HepG2 (cell line): ENCODE results near the gene SLC15A3. TPM values are rescaled to one million over a fixed set of nuclear protein-coding genes. Genes with fewer than 3 reads are reported as not detected.
A peak's percentile ranks its signal among the peaks of the same experiment; 100 is the strongest.

ENCODE experiments used
- CERS6 ChIP-seq: sonication (generic); formaldehyde crosslinking; IDR thresholded peaks from 2 replicates; pipeline ENCODE4 v1.5.0; 2020; ENCODE audit warnings: missing genetic modification reagents
- GATA4 ChIP-seq: sonication (generic); IDR thresholded peaks from 2 replicates; pipeline ENCODE4 v1.6.1; 2016; ENCODE audit warnings: antibody characterized with exemption, low read depth, borderline replicate concordance
- HDAC6 ChIP-seq: fragments of 200-600 bp; sonication (generic); IDR thresholded peaks from 2 replicates; pipeline ENCODE4 v1.7.0; 2017; ENCODE audit warnings: mild to moderate bottlenecking, antibody characterized with exemption, low read length, low read depth
- HNF1B ChIP-seq: sonication (generic); formaldehyde crosslinking; IDR thresholded peaks from 2 replicates; pipeline ENCODE4 v1.5.1; 2020; ENCODE audit warnings: mild to moderate bottlenecking, moderate library complexity, missing genetic modification reagents
- KDM2A ChIP-seq: sonication (generic); formaldehyde crosslinking; IDR thresholded peaks from 2 replicates; pipeline ENCODE4 v1.4.0; 2020; ENCODE audit warnings: low read depth, missing genetic modification reagents, borderline replicate concordance
- NFIC ChIP-seq: IDR thresholded peaks from 2 replicates; pipeline ENCODE4 v1.6.1; 2012; ENCODE audit warnings: mild to moderate bottlenecking, low read length, inconsistent platforms
- PCBP1 ChIP-seq: fragments of 200-400 bp; formaldehyde crosslinking; IDR thresholded peaks from 2 replicates; pipeline ENCODE4 v1.6.1; 2017; ENCODE audit warnings: mild to moderate bottlenecking, low read depth, low read length, borderline replicate concordance
- POGZ ChIP-seq: sonication (generic); formaldehyde crosslinking; IDR thresholded peaks from 2 replicates; pipeline ENCODE4 v1.4.0; 2020; ENCODE audit warnings: mild to moderate bottlenecking, missing genetic modification reagents
- SMAD1 ChIP-seq: sonication (generic); formaldehyde crosslinking; IDR thresholded peaks from 2 replicates; pipeline ENCODE4 v1.4.0; 2020; ENCODE audit warnings: missing genetic modification reagents, low read depth, mild to moderate bottlenecking, borderline replicate concordance
- ZBTB34 ChIP-seq: sonication (generic); formaldehyde crosslinking; IDR thresholded peaks from 2 replicates; pipeline ENCODE4 v1.8.0; 2022; ENCODE audit warnings: mild to moderate bottlenecking, missing genetic modification reagents
- ZBTB7B ChIP-seq: sonication (generic); formaldehyde crosslinking; IDR thresholded peaks from 2 replicates; pipeline ENCODE4 v1.4.0; 2020; ENCODE audit warnings: missing genetic modification reagents
- ZFAT ChIP-seq: sonication (generic); formaldehyde crosslinking; conservative IDR thresholded peaks from 2 replicates; pipeline ENCODE4 v1.8.1; 2023; ENCODE audit warnings: missing genetic modification reagents, inconsistent platforms
- ZMYM2 ChIP-seq: sonication (generic); formaldehyde crosslinking; IDR thresholded peaks from 2 replicates; pipeline ENCODE4 v1.8.0; 2022; ENCODE audit warnings: mild to moderate bottlenecking, missing genetic modification reagents
- ZMYM4 ChIP-seq: sonication (generic); formaldehyde crosslinking; IDR thresholded peaks from 2 replicates; pipeline ENCODE4 v1.8.1; 2023; ENCODE audit warnings: mild to moderate bottlenecking, missing genetic modification reagents
- ZNF253 ChIP-seq: sonication (generic); formaldehyde crosslinking; IDR thresholded peaks from 2 replicates; pipeline ENCODE4 v1.8.0; 2022; ENCODE audit warnings: mild to moderate bottlenecking, missing genetic modification reagents, borderline replicate concordance
- ZNF331 ChIP-seq: sonication (generic); formaldehyde crosslinking; IDR thresholded peaks from 2 replicates; pipeline ENCODE4 v1.4.0; 2020; ENCODE audit warnings: missing genetic modification reagents
- ZNF335 ChIP-seq: sonication (generic); formaldehyde crosslinking; IDR thresholded peaks from 2 replicates; pipeline ENCODE4 v1.4.0; 2020; ENCODE audit warnings: missing genetic modification reagents
- ZNF367 ChIP-seq: sonication (generic); formaldehyde crosslinking; IDR thresholded peaks from 2 replicates; pipeline ENCODE4 v1.4.0; 2020; ENCODE audit warnings: missing genetic modification reagents, borderline replicate concordance
- ZNF563 ChIP-seq: sonication (generic); formaldehyde crosslinking; IDR thresholded peaks from 2 replicates; pipeline ENCODE4 v1.8.0; 2022; ENCODE audit warnings: mild to moderate bottlenecking, moderate library complexity, missing genetic modification reagents
- ZNF605 ChIP-seq: sonication (generic); formaldehyde crosslinking; IDR thresholded peaks from 2 replicates; pipeline ENCODE4 v1.8.0; 2022; ENCODE audit warnings: mild to moderate bottlenecking, missing genetic modification reagents
- ZNF619 ChIP-seq: sonication (generic); formaldehyde crosslinking; IDR thresholded peaks from 2 replicates; pipeline ENCODE4 v1.4.0; 2020; ENCODE audit warnings: mild to moderate bottlenecking, missing genetic modification reagents
- ZSCAN30 ChIP-seq: sonication (generic); formaldehyde crosslinking; IDR thresholded peaks from 2 replicates; pipeline ENCODE4 v1.5.0; 2020; ENCODE audit warnings: mild to moderate bottlenecking, missing genetic modification reagents
- polyA plus RNA-seq, 8 experiments: library from polyadenylated mRNA; depleted of rRNA in 3 of 8; stranded (reverse) in 7 of 8; unstranded in 1 of 8; fragments of >200 nt; fragmentation: Illumina TruSeq in 4 of 8; extraction: Trizol in 4 of 8; gene quantifications; 2 replicates each; pipeline versions ENCODE4 v1.2.1 to v1.2.3, GENCODE V29; 2011 to 2016; ENCODE audit warnings: low read depth in 4 of 8, missing spikeins in 1 of 8, mixed read lengths in 1 of 8; ENCODE audit not compliant: insufficient read depth in 1 of 8
- total RNA-seq, 5 experiments: library from RNA; depleted of rRNA; stranded (reverse); fragments of >200 nt; fragmentation: Illumina TruSeq; extraction: Trizol; gene quantifications; 2 replicates each; pipeline ENCODE4 v1.2.3, GENCODE V29; 2016; ENCODE audit warnings: low read depth in 1 of 5
- TF ChIP-seq, protein P1 (sequence below), 2 experiments: fragments of 450-650 bp in 1 of 2; sonication (generic) in 1 of 2; formaldehyde crosslinking; IDR thresholded peaks; 2 replicates each; pipeline versions ENCODE4 v1.5.0 to v1.8.0; 2020 to 2022; ENCODE audit warnings: mild to moderate bottlenecking in 1 of 2, missing genetic modification reagents in 1 of 2
- TF ChIP-seq, protein P2 (sequence below): sonication (generic); formaldehyde crosslinking; IDR thresholded peaks from 2 replicates; pipeline ENCODE4 v1.4.0; 2020; ENCODE audit warnings: mild to moderate bottlenecking, missing genetic modification reagents, borderline replicate concordance

SLC15A3 gene
- total and polyA plus RNA-seq, 2 of the 13 experiments (the other 11 are each of a cell fraction or from before 2014, with no cell fraction given) = 0.45 to 0.77 TPM

DNA sequence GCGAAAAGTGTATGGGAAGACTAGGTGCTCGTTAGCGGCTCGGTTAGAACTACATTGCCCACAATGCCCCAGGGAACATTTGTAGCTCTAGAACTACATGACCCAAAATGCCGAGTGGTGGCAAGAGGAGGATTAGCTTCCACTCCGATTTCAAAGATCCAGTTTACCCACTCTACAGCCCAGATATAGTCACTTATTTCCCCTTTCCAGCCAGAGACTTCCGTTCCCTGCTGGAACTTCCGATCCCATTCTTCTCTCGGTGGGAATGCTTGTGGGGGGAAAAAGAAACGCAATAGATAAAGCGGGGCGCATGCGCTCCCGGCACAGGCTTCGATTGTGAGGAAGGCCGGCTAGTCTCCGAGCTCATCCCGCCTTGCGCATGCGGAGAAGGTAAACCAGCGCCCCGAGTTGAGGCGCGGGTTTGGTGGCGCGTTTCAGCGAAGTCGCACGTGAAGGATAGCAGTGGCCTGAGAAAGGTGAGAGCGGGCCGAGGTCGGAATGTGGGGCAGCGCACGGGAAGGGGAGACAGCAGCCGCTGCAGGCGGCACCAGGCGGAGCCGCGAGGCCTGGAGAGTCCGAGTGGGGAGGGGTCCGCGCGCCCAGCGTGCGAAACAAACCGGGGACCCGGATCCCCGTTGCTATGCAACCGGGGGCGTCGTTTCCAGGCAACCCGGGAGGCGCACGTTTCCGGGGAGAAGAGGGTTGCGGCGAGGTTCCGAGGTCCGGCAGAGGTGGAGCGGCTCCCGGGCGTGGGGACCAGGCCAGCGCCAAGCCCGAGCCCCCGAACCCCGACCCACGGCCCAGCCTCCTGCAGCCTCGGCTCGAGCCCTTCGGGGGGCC lies 38.0 kb downstream of the SLC15A3 start, which contains the start of gene TMEM109 (continued):
- TF ChIP-seq, protein P1, sequence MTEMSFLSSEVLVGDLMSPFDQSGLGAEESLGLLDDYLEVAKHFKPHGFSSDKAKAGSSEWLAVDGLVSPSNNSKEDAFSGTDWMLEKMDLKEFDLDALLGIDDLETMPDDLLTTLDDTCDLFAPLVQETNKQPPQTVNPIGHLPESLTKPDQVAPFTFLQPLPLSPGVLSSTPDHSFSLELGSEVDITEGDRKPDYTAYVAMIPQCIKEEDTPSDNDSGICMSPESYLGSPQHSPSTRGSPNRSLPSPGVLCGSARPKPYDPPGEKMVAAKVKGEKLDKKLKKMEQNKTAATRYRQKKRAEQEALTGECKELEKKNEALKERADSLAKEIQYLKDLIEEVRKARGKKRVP (CRISPR knock-in tag; IDR thresholded peaks at IDR 0.05) = no peak
- no peak for TF ChIP-seq ZNF253
- peak; percentile 75 for TF ChIP-seq HNF1B (CRISPR knock-in tag)
- TF ChIP-seq ZSCAN30 = no peak
- 0 out of 2 replicates have a peak, but pooled peaks have one; percentile 15 for TF ChIP-seq ZNF563
- no peak for TF ChIP-seq ZMYM2 (CRISPR knock-in tag)
- 0 out of 2 replicates have a peak, but pooled peaks have one; percentile 50 for TF ChIP-seq ZNF367 (CRISPR knock-in tag)
- TF ChIP-seq KDM2A (CRISPR knock-in tag) = no peak
- TF ChIP-seq ZBTB34 (CRISPR knock-in tag) = no peak
- TF ChIP-seq CERS6 (CRISPR knock-in tag) = no peak; the same call in 1 of the 2 replicates
- TF ChIP-seq GATA4 = no peak
- no peak for TF ChIP-seq ZMYM4 (CRISPR knock-in tag)
- TF ChIP-seq HDAC6 = no peak
- no peak for TF ChIP-seq ZBTB7B (CRISPR knock-in tag)
- TF ChIP-seq PCBP1 = no peak
- TF ChIP-seq POGZ (CRISPR knock-in tag) = no peak
- TF ChIP-seq ZFAT (CRISPR knock-in tag) = no peak
- no peak for TF ChIP-seq ZNF331 (CRISPR knock-in tag)
- TF ChIP-seq, protein P2, sequence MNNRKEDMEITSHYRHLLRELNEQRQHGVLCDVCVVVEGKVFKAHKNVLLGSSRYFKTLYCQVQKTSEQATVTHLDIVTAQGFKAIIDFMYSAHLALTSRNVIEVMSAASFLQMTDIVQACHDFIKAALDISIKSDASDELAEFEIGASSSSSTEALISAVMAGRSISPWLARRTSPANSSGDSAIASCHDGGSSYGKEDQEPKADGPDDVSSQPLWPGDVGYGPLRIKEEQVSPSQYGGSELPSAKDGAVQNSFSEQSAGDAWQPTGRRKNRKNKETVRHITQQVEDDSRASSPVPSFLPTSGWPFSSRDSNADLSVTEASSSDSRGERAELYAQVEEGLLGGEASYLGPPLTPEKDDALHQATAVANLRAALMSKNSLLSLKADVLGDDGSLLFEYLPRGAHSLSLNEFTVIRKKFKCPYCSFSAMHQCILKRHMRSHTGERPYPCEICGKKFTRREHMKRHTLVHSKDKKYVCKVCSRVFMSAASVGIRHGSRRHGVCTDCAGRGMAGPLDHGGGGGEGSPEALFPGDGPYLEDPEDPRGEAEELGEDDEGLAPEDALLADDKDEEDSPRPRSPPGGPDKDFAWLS (CRISPR knock-in tag) = no peak
- TF ChIP-seq NFIC = no peak
- no peak for TF ChIP-seq SMAD1 (CRISPR knock-in tag)
- no peak for TF ChIP-seq ZNF619 (CRISPR knock-in tag)
- no peak for TF ChIP-seq ZNF605 (CRISPR knock-in tag)
- TF ChIP-seq ZNF335 (CRISPR knock-in tag) = no peak
